Measurements from ENCODE around the gene ALDH3A1. TPM values are rescaled to one million over a fixed set of nuclear protein-coding genes. Genes with fewer than 3 reads are reported as not detected.
"Not testable (repeated sequence)": the region's sequence is repeated elsewhere in the genome, so short reads cannot be mapped to it uniquely, and the experiment has no call there.

ALDH3A1 gene
- total RNA-seq, 1 experiment from 2014 or later = not detected

DNA sequence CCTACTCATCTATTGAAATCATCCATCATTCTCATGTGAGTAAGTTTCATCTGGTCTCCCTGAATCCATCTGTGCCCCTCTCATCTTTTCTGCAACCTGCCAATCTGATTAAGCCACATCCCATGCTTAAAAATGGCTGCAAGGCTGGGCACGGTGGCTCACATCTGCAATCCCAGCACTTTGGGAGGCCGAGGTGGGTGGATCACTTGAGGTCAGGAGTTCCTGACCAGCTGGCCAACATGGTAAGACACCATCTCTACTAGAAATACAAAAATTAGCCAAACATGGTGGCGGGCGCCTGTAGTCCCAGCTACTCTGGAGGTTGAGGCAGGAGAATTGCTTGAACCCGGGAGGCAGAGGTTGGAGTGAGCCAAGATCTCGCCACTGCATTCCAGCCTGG lies 15.9 kb upstream of the ALDH3A1 start:
- not testable (repeated sequence) for H3K79me2 ChIP-seq (ENCODE audit: low read length); H3K9me2 ChIP-seq (replicated peaks; ENCODE audit: insufficient read depth, low read length); H3K27me3 ChIP-seq (ENCODE audit: low read length); H3K4me1 ChIP-seq (ENCODE audit: low read length); H3K27ac ChIP-seq (ENCODE audit: low read length); DNase-seq; H4K20me1 ChIP-seq (ENCODE audit: insufficient read depth, low read depth, low read length); H2AFZ ChIP-seq (ENCODE audit: low read length); H3K9ac ChIP-seq (ENCODE audit: low read length); H3K4me2 ChIP-seq (ENCODE audit: low read depth, low read length, poor library complexity, severe bottlenecking); H3K4me3 ChIP-seq (ENCODE audit: low read length); H3K36me3 ChIP-seq (ENCODE audit: insufficient read depth, low read length); H3K9me3 ChIP-seq (ENCODE audit: low read length)

DNA sequence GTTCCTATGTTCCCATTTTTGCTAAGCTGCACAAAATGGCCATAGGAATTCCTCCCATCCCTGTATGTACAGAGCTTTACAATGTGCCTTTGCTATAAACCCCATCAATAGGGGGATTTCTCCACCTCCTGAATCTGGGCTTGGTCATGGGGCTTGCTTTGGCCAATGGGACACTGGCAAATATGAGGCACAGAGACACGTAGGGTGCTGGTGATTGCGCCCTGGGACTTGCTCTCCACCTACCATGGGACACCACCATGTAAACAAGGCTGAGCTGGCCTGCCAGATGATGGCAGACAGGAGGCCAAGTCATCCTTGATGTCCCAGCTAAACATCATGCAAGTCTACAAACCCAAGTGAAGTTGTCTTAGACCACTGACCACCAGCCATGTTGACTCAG lies 15.3 kb upstream of the ALDH3A1 start:
- Histone ChIP-seq H4K20me1 (ENCODE audit: insufficient read depth, low read depth, low read length) (no peaks in the 10 kb centered on the region), H3K27ac (ENCODE audit: low read length) (no peak overlapping the region), H3K9me3 (ENCODE audit: low read length) (no peaks in the 10 kb centered on the region), H3K9me2 (replicated peaks; ENCODE audit: insufficient read depth, low read length) (no peaks in the 10 kb centered on the region), H3K4me1 (ENCODE audit: low read length) (no peaks in the 10 kb centered on the region), H3K27me3 (ENCODE audit: low read length) (no peaks in the 10 kb centered on the region), H3K4me3 (ENCODE audit: low read length) (no peak overlapping the region), H3K79me2 (ENCODE audit: low read length) (no peaks in the 10 kb centered on the region), H2AFZ (ENCODE audit: low read length) (no peak overlapping the region), H3K4me2 (ENCODE audit: low read depth, low read length, poor library complexity, severe bottlenecking) (no peak overlapping the region), H3K9ac (ENCODE audit: low read length) (no peak overlapping the region), H3K36me3 (ENCODE audit: insufficient read depth, low read length) (no peaks in the 10 kb centered on the region)
- DNase-seq = no peak

DNA sequence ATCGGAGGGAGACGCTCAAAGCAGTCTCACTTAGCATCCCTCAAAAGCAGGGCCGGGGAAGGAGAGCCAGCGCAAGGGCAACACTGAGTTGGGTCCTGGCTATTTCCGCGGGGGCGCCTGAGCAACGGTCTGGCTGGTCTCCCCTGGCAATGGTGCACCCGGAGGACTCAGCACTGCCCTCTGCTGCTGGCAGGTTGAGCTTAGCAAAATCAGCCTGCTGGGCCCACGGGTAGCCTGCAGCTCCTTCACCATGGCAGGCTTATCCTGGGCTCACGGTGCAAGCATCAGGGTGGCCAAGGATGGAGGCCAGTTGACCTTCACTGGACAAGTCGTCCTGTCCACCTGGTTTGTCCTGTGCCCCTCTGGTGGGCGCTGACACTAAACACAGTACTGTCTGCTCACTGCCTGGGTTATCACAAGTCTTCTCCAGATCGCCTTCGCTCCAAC lies 14.4 kb upstream of the ALDH3A1 start:
- H2AFZ ChIP-seq (ENCODE audit: low read length) = no peak overlapping the region
- peak; percentile 82 for DNase-seq
- no peaks in the 10 kb centered on the region for H3K4me1 ChIP-seq (ENCODE audit: low read length)
- H3K9me2 ChIP-seq (replicated peaks; ENCODE audit: insufficient read depth, low read length) = no peaks in the 10 kb centered on the region
- no peak overlapping the region for H3K4me2 ChIP-seq (ENCODE audit: low read depth, low read length, poor library complexity, severe bottlenecking)
- no peaks in the 10 kb centered on the region for H3K79me2 ChIP-seq (ENCODE audit: low read length)
- H3K9me3 ChIP-seq (ENCODE audit: low read length) = no peaks in the 10 kb centered on the region
- H3K27me3 ChIP-seq (ENCODE audit: low read length) = no peaks in the 10 kb centered on the region
- H4K20me1 ChIP-seq (ENCODE audit: insufficient read depth, low read depth, low read length) = no peaks in the 10 kb centered on the region
- no peak overlapping the region for H3K9ac ChIP-seq (ENCODE audit: low read length)
- H3K4me3 ChIP-seq (ENCODE audit: low read length) = no peak overlapping the region
- H3K27ac ChIP-seq (ENCODE audit: low read length) = no peak overlapping the region
- H3K36me3 ChIP-seq (ENCODE audit: insufficient read depth, low read length) = no peaks in the 10 kb centered on the region

DNA sequence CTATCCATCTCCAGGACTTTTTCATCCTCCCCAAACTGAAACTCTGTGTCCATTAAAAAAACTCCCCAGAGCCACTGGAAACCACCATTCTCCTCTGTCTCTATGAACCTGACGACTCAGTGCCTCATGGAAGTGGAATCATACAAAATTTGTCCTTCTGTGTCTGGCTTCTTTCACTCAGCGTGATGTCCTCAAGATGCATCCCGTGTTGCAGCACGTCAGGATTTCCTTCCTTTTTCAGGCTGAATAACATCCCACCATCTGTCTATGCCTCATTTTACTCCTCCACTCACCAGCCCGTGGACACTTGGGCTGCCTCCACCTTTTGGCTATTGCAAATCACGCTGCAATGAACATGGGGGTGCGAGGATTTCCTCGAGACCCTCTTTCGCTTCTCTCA lies 12.6 kb upstream of the ALDH3A1 start:
- H2AFZ ChIP-seq (ENCODE audit: low read length) = no peak overlapping the region

DNA sequence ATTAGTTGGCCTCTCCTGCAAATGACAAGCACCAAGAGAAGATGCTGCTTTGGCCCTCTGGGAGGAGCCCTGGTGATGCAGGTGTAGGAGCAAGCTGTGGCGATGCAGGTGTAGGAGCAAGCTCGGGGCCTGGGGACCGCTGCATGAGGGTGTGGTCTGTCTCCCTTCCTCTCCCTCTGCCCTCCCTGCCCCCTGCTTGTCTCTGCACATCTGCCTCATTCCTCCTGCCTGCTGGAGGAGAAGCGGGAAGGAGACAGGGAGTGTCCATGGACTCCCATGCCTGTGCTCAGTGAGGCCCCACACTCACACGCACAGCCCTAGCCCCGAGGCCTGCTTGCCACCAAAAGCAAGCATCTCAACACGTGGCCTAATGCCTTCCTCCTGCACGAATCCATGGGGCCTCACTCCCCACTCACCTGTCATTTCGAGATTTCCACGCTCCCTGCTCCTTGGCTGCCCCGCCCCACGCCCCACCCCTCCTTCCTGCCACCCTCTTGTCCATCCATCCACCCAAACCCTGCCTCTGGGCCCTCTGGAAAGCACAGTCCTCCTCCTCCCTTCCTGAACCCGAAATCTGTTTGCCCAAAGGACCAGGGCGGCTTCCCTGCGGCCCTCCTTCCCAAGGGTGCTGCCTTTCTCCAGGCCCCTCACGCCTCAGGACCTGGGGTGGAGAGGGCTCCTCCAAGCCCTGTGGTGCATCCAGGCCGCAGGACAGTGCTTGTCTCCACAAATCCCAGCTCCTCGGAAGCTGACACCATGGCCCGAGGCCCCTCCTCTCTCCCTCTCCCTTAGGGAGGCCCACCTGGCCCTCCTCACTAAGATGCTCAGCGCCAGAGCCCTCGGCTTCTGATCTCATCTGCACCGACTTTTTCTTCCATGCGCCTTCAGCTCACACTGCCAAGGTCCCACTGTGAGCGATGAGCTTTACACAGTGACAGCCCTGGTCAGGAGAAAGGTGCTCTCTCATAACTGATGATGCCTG lies 11.8 kb upstream of the ALDH3A1 start:
- Histone ChIP-seq H3K9me3 (ENCODE audit: low read length) (no peaks in the 10 kb centered on the region), H3K4me1 (ENCODE audit: low read length) (peaks cover 3% of the 10 kb centered on the region), H4K20me1 (ENCODE audit: insufficient read depth, low read depth, low read length) (0 out of 2 replicates have a peak, but pooled peaks cover under 1% of the 10 kb centered on the region), H3K36me3 (ENCODE audit: insufficient read depth, low read length) (no peaks in the 10 kb centered on the region), H3K79me2 (ENCODE audit: low read length) (no peaks in the 10 kb centered on the region), H2AFZ (ENCODE audit: low read length) (no peak overlapping the region), H3K4me2 (ENCODE audit: low read depth, low read length, poor library complexity, severe bottlenecking) (no peak overlapping the region), H3K4me3 (ENCODE audit: low read length) (no peak overlapping the region), H3K9ac (ENCODE audit: low read length) (no peak overlapping the region), H3K9me2 (replicated peaks; ENCODE audit: insufficient read depth, low read length) (no peaks in the 10 kb centered on the region), H3K27me3 (ENCODE audit: low read length) (no peaks in the 10 kb centered on the region), H3K27ac (ENCODE audit: low read length) (no peak overlapping the region)
- DNase-seq = no peak

More for the DNA sequence above, 12.6 kb upstream of the ALDH3A1 start:
- Histone ChIP-seq H3K4me2 (ENCODE audit: low read depth, low read length, poor library complexity, severe bottlenecking) (no peak overlapping the region), H3K36me3 (ENCODE audit: insufficient read depth, low read length) (no peaks in the 10 kb centered on the region), H3K27ac (ENCODE audit: low read length) (no peak overlapping the region), H3K79me2 (ENCODE audit: low read length) (no peaks in the 10 kb centered on the region), H3K9me2 (replicated peaks; ENCODE audit: insufficient read depth, low read length) (no peaks in the 10 kb centered on the region), H3K9ac (ENCODE audit: low read length) (no peak overlapping the region), H3K9me3 (ENCODE audit: low read length) (no peaks in the 10 kb centered on the region), H3K4me3 (ENCODE audit: low read length) (no peak overlapping the region), H3K27me3 (ENCODE audit: low read length) (no peaks in the 10 kb centered on the region), H3K4me1 (ENCODE audit: low read length) (no peaks in the 10 kb centered on the region), H4K20me1 (ENCODE audit: insufficient read depth, low read depth, low read length) (no peaks in the 10 kb centered on the region)
- DNase-seq = no peak

DNA sequence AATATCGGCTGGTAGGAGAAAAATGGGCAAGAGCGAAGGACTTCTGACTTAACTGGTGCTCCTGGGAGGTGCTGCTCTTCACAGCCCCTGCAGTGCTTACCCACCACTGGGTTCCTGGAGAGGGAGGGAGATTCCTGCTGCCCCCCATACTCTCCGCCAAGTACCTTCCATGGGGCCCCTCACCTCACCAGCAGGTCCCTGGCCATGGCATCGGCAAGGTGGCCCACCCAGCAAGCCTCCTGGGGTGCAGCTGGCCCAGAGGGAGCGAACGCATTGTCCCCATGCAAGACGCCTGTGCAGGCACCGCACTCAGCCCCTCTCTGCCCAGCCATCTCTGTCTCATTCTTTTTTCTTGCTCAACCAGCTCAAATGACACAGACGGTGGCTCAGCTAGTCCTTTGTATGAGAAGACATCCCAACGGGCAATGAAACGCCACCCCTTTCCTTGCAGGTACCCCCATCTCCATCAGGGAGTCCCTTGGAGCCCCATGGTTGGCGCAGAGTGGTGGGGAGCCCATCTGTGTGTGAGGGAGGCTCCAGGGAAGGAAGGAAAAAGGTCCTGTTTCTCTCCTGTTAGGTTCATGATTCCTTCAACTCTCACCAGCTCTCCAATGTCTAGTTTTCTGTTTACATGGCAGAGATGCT lies 9.6 kb upstream of the ALDH3A1 start:
- Histone ChIP-seq H3K4me2 (ENCODE audit: low read depth, low read length, poor library complexity, severe bottlenecking) (no peak overlapping the region), H3K9ac (ENCODE audit: low read length) (no peak overlapping the region), H3K9me3 (ENCODE audit: low read length) (no peaks in the 10 kb centered on the region), H3K36me3 (ENCODE audit: insufficient read depth, low read length) (no peaks in the 10 kb centered on the region), H3K27me3 (ENCODE audit: low read length) (no peaks in the 10 kb centered on the region), H4K20me1 (ENCODE audit: insufficient read depth, low read depth, low read length) (0 out of 2 replicates have a peak, but pooled peaks cover 3% of the 10 kb centered on the region), H3K9me2 (replicated peaks; ENCODE audit: insufficient read depth, low read length) (no peaks in the 10 kb centered on the region), H3K79me2 (ENCODE audit: low read length) (no peaks in the 10 kb centered on the region), H3K27ac (ENCODE audit: low read length) (no peak overlapping the region), H2AFZ (ENCODE audit: low read length) (no peak overlapping the region), H3K4me1 (ENCODE audit: low read length) (peaks cover 7% of the 10 kb centered on the region), H3K4me3 (ENCODE audit: low read length) (no peak overlapping the region)
- no peak for DNase-seq

DNA sequence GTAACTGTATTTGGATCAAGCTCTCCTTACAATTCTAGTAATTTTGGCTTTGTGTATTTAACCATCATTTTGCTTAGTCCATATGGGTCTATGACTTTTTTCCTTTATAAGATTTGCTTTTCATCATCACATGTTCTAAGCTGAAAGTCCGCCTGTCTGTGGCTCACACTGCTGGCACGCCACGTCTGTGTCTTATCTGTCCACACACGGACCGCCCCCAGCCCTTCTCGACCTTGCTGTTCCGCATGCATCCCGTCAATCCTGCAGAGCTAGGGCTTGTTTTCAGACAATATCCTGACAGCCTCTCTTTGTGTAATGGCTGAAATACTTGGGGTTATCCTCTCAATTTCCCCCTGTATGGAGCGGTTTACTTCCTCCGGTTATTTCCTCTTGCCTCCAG lies 8.4 kb upstream of the ALDH3A1 start:
- no peaks in the 10 kb centered on the region for H3K9me3 ChIP-seq (ENCODE audit: low read length)
- H3K36me3 ChIP-seq (ENCODE audit: insufficient read depth, low read length) = no peaks in the 10 kb centered on the region
- H3K4me3 ChIP-seq (ENCODE audit: low read length) = no peak overlapping the region
- no peaks in the 10 kb centered on the region for H3K27me3 ChIP-seq (ENCODE audit: low read length)
- no peak for DNase-seq
- H3K4me1 ChIP-seq (ENCODE audit: low read length) = peaks cover 7% of the 10 kb centered on the region
- no peak overlapping the region for H2AFZ ChIP-seq (ENCODE audit: low read length)
- H4K20me1 ChIP-seq (ENCODE audit: insufficient read depth, low read depth, low read length) = 0 out of 2 replicates have a peak, but pooled peaks cover 3% of the 10 kb centered on the region
- H3K27ac ChIP-seq (ENCODE audit: low read length) = no peak overlapping the region
- H3K4me2 ChIP-seq (ENCODE audit: low read depth, low read length, poor library complexity, severe bottlenecking) = no peak overlapping the region
- H3K79me2 ChIP-seq (ENCODE audit: low read length) = no peaks in the 10 kb centered on the region
- H3K9me2 ChIP-seq (replicated peaks; ENCODE audit: insufficient read depth, low read length) = no peaks in the 10 kb centered on the region
- H3K9ac ChIP-seq (ENCODE audit: low read length) = no peak overlapping the region

DNA sequence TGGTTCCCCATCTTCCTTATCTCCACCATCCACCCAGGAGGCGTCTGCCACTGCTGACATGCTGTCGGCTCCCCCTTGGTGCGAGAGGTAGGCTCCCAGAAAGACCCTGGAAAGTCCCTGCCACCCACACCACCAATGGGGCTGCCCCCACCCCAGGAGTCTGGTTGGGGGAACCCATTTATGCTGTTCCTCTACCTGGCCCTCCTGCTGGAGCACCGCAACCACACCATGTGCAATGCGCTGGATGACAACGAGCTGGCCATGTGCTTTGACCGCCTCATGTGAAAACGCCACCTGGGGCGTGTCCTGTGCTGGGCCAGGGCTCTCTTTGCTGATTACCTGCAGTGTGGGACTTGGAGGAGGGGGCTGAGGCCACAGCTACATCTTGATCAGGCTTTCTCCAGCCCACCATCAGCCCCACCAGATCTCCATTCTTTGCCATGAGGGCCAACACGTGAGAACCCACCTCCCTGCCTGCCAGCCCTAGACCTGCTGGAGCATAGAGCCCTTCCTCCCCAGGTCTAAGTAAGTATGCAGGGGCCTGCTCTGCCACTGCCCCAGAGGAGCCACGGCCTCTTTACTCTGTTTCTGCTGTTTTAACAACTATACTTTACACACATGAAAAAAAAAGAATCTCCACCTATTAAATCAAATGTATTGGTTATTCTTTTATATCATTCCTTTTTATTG lies 7.9 kb upstream of the ALDH3A1 start:
- Histone ChIP-seq H3K4me3 (ENCODE audit: low read length) (no peak overlapping the region), H4K20me1 (ENCODE audit: insufficient read depth, low read depth, low read length) (0 out of 2 replicates have a peak, but pooled peaks cover 3% of the 10 kb centered on the region), H3K4me2 (ENCODE audit: low read depth, low read length, poor library complexity, severe bottlenecking) (no peak overlapping the region), H3K9me3 (ENCODE audit: low read length) (no peaks in the 10 kb centered on the region), H2AFZ (ENCODE audit: low read length) (no peak overlapping the region), H3K27me3 (ENCODE audit: low read length) (no peaks in the 10 kb centered on the region), H3K9ac (ENCODE audit: low read length) (no peak overlapping the region), H3K79me2 (ENCODE audit: low read length) (no peaks in the 10 kb centered on the region), H3K27ac (ENCODE audit: low read length) (no peak overlapping the region), H3K9me2 (replicated peaks; ENCODE audit: insufficient read depth, low read length) (no peaks in the 10 kb centered on the region), H3K36me3 (ENCODE audit: insufficient read depth, low read length) (no peaks in the 10 kb centered on the region), H3K4me1 (ENCODE audit: low read length) (peaks cover 7% of the 10 kb centered on the region)
- DNase-seq = no peak
